ENCODE results near the gene MYLK4.
A peak's percentile ranks its signal among the peaks of the same experiment; 100 is the strongest.

MYLK4 gene

DNA sequence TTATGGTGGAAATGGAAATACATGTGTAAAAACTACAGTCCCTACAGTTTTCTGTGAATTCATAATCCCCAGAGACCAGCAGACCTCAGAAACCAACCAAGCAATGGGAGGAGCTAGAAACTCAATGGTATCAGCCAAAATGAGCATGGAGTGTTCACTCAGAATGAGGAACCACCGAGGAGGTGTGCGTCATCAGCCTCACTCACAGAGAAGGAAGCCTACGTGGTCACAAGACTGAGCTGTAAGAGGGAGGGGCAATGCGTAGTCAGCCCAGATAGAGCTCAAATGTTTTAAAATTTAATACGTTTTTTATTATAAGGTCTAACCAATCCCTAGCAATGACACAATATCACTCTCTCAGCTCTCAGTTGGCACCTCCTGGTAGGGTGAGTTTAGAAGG is 17.4 kb downstream of the MYLK4 start:
- no peak for DNase-seq (ENCODE audit: low spot score)

DNA sequence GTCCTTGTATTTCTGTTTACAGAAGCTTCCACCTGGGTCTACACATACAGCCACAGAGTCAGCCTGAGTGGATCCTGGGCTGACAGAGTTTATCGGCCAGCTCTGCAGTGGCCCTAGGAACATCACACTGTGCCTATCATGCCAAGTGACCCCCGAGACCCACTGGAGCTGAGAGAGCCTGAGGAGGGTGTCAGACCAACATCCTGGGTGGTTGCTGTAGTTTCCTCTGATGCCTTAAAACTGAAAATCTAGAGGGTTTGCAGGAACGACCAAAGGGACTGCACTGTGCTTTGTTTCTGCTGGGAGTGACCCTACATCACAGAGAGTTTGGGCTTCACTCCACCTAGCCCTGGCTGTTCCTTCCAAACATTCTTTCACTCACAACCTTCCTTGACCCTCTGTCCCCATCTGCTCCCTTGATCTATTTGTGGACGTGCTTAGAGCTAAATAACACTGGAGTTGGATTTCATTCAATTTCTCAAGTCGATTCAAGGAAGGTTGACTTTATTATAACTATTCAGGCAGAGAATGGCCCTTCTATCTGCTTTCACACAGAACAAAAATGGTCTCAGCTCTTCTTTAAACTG is 18.1 kb downstream of the MYLK4 start:
- no peak for DNase-seq (ENCODE audit: low spot score)

DNA sequence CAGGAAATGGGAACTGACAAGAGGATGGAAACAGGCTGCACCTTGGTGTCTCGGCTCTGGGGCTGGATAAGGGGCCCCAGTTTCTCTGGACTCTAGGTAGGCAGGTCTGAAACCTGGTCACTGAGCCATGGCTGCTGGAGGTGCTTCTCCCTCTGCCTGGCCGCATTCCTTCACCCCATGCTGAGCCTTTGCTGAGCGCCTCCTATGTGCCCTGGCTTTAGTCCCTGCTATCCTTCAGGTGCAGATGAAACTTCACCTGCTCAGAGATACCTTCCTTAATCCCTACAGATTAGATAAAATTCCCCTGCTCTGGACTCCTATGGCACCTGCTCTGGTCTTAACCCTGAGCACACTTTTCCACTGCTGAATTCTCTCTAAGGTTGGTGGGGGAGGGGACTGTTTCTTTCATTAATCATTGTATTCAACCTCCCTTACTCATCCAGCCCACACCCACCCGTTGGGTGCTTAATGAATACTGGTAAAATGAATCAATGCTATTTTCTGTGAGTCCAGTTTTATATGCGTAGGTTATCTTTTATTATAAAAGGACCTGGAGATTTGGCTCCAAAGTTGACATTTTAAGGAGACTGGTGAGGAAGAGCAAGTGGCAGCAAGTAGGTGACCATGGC is 19.3 kb downstream of the MYLK4 start:
- no peak for DNase-seq (ENCODE audit: low spot score)

DNA sequence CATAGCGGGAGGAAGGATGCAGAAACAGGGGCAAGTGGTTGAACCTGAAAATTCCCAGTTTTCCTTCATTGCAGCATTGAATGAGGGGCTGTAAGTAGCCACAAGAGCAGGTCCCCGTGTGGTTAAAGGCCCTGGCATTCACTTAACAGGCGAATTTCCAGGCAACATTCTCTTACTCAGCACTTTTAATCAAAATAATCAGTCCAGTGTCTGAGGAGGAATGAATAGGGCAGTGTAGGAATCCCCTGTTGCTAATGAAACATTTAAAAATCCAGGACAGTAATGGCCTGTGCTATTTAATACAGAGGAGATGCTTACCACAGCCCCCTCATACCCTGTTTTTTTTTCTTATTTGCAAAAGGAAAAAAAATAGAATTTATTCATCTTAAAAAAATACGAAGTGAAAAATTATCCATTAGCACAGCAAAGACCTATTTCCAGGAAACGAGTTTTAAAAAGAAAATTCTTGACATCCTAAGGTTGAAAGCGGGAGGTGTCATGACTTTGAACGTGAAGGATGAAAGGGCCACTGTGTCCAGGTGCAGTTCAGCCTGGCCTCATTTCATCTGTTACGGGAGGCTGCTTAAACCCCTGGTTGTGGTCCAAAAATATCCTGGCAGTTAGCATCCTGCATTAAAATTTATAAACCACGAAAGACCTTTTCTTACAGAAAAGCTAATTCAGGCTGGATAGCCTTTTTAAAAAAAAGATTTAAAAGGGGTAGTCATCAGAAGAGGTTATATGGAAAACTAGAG is 20.2 kb downstream of the MYLK4 start:
- no peak for DNase-seq (ENCODE audit: low spot score)

DNA sequence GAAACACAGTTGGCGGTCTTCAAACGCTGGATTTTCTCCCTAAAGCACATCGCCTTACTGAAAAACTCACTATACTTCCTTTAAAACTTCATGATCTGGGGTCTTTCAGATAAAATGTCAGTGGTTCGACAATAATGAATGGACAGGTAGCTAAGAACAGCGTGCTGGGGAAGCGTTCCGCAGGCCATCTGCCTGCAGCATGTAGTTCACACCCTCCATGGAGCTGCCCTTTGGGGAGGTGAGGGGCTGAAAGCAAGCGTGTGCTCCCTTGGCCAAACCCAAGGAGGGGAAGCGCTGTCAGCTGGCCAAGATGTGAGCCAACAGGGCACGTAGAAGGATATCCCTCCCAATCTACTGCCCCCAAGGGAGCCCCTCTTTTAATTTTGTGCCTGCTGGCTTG is 20.8 kb downstream of the MYLK4 start:
- no peak for DNase-seq (ENCODE audit: low spot score)

DNA sequence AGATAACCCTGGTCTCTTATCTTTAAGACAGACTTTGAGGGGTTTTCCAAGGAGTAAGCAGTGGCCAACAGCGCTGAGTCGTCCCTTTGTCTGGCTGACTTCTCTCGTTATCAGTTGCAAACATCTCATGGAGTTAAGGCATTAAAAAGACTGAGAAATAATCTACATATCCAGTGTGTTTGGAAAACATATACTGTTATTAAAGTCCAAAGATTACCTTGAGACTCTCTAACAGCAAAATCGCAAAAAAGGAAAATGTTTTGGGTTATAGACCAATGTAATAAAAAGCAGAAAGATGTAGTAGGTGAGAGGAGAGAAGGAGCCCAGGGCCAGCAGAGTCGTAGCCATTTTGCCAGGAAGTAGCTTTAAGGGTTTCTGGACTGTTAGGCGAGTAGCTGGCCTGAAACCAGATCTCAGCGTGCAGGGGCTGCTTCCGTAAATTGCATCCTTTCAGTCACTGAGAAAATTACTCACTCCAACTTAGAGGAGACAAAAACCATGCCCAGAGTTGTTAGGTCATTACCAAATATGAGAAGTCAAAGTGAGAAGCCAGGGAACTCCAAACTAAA is 24.6 kb downstream of the MYLK4 start:
- peak; percentile 43 for DNase-seq (ENCODE audit: low spot score)

DNA sequence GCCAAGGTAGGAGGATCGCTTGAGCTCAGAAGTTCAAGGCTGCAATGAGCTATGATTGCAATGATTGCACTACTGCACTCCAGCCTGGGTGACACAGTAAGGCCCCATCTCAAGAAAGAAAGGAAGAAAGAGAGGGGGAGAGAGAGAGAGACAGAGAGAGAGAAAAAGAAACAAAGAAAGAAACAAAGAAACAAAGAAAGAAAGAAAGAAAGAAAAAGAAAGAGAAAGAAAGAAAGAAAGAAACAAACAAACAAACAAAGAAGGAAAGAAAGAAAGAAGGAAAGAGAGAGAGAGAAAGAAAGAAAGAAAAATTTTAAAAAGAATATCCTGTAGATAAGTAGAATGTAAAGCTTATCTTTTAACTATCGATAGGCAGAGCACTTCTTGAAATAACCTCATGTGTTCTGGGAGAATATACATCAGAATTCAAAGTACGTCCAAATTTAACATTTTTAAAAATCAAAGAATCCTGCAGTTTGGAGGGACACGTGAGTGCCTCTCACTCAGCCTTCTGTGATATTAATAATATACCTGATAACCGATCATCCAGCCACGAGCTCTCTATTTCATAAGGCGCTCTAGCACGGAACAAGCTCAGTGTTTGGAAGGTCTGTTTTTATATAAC is 25.2 kb downstream of the MYLK4 start:
- no peak for DNase-seq (ENCODE audit: low spot score)

DNA sequence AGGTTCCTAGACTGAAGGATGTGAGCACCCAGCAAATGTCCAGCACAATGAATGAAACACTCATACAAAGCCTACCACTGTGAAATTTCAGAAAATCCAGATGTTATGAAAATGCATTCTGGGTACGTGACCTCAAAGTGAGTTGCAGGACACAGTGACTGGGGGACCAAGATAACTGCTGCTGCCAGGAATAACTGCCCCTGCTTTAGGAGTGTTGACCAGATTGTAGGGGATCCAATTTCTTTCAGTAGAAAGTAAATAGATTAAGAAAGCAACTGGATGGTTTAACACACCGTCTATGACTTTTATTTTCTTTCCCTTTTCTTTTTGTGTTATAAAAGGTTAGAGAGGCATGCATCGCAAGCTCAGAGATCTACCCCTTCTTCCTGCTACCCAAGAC is 29.5 kb downstream of the MYLK4 start:
- DNase-seq (ENCODE audit: low spot score) = no peak

DNA sequence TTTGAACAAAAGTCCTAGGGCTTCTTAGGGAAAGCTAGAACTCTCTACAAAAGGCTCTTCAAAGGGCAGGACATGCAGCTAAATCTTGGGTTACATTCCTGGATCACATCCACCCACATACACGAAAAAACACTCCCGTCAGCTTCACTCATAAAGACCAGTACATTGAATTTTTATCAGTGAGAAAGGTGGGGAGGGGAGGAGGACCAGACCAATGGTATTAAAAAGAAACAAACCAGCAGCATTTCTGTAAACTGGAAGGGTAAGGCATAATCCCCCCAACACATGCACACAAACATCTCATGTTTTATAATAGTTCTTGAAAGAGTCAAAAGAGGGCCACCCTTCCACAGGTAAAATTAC is 31.6 kb downstream of the MYLK4 start:
- DNase-seq (ENCODE audit: low spot score) = no peak

DNA sequence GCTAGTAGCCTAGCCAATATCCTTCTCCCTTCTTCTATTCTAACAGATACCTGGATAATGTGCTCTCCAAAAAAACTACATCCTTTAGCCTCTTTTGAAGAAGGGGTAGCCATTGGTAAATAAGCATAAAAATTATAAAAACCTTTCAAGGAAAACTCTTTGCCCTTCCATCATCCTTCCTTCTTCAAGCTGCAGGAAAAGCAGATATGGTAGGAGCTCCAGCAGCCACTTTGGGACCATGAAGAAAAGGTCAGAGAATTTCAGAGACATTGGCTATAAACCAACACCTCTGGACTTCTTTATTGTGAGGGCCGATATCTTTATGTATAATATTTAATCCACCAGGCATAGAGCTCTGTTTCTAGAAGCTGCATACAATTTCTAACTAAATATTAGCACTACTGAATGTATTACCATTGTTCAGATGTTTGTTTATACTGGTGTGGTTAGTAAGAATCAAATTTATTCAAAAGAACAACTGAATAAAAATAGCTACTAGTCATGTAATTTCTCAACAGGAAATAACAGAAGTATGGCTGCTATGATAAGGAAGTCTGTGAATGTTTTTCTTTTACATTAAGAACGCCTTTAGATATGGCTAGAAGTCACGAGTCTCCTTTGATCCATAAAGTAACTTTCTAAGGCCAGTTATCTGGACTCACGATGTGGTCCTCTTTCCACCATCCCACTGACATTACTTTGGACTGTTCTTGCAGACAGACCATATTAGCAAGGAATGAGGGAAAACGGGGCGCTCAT is 32.2 kb downstream of the MYLK4 start:
- DNase-seq (ENCODE audit: low spot score) = no peak

DNA sequence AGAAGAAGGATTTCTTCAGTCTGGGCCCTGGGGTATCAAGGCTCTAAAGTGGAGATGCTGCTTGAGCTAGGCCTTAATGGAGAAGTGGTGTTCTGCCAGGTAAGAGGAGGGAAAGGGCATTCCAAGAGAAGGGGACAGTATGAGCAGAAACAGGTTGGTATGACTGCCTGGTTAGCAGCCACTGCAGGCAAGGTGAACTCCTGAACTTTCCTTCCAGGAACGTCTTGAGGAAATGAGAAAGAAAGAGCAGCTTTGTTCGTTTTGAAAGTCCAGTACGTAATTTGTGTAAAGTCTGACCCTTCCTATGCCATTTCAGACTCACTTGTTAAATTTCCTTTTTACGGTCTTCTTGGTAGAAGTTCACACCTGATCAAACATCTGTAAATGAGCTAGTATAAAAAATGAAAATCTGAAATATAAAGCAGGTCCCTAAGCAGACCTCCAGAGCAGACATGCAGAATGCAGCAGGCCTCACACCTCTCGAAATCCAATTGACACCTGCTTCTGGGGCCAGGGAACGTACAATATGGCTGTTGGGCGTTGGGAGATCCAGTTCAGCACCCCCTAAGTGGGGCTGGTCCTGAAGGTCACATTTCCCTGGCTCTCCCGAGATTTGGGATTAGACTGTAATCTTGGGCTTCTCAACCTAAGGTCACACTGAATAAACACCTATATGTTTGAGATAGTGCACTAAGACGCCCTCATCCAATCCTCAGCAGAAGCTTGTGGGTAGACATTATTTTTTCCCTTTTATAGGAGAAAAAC is 33.6 kb downstream of the MYLK4 start:
- no peak for DNase-seq (ENCODE audit: low spot score)

DNA sequence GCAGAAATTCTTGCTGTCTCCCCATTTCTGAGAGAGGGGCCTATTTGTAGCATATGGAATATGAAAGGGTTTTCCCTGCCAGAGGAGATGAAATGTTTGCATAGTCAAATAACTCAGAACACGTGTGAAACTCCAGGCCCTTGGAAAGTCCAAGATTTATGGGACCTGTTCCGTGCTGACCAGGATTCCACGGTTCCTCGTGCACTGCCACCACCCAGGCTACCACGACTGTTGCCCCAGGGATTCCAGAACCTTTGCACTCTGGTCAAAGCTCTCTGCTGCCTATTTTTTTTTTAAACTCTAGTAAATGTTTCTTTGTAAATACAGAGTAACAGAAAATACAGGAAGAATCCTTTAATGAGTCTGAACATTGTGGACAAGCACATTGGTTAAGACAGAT is 35.0 kb downstream of the MYLK4 start:
- no peak for DNase-seq (ENCODE audit: low spot score)

DNA sequence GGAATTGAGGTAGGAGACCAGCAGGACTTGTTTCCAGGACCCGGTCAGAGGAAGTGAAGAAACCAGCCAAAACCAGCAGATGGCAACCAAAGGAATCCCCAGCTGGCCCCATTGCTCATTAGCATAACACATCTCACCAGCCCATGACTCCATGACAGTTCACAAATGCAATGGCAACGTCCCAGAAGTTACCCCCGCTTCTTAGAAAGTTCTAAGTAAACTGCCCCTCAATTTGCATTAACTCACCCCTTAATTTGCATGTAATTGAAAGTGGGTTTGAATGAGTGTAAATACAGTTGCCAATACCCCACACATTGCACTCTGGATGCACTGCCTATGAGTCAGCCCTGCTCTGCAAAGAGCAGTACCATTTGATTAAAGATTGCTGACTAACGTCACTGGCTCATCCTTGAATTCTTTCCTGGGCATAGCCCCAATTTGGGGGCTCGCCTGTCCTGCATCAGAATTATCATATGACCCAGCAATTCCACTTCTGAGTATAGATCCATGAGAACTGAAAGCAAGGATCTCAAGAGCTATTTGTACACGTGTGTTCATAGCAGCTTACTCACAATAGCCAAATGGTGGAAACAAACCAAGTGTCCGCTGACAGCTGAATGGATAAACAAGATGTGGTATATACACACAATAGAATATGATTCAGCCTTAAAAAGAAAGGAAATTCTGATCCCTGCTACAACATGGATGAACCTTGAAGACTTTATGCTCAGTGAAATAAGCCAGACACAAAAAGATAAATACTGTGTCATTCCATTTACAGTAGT is 36.4 kb downstream of the MYLK4 start:
- peak; percentile 72 for DNase-seq (ENCODE audit: low spot score)

DNA sequence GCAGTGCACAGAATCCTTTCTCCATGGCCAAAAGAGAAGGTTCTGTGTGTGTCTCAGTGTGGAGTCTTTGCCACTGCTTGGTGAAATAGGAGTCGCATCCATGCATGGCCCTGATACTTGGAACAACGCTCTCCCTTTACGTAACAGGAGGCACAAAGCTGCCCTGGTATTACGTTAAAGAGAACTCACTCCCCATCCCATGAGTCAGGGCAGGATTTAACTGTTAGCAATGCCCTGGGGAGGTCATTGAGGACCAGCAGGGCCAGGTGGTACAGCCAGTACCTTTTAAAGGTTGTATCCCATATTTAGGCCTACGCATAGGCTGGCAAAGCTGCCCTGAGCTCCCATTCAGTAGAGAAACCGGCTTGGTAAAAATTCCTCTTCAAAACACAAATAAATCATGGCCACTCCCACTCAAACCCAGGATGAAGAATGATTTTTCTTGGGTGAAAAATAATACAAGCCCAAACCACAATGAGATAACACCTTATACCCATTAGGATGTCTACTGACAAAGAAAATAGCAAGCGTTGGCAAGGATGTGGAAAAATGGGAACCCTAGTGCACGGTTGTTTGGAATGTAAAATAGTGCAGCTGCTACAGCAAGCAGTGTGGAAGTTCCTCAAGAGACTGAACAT is 37.1 kb downstream of the MYLK4 start:
- DNase-seq (ENCODE audit: low spot score) = no peak

DNA sequence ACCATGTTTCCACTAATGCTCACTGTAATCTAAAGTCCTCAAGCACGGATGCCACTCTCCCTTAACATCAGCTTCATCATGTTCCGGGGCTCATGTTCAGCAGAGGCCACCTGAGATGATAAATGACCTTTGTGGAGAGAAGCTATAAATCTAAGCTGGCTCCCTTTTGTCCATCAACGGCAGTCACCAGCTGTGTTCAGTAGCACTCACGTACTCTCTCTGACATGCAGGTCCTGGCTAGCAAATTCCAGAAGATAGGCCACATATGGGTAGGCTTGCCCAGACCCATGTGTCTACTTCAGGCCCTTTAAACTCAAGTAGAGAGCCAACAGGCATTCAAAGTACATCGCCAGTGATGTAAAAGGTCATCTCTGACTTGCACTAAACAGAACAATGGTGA is 38.6 kb downstream of the MYLK4 start:
- DNase-seq (ENCODE audit: low spot score) = no peak

DNA sequence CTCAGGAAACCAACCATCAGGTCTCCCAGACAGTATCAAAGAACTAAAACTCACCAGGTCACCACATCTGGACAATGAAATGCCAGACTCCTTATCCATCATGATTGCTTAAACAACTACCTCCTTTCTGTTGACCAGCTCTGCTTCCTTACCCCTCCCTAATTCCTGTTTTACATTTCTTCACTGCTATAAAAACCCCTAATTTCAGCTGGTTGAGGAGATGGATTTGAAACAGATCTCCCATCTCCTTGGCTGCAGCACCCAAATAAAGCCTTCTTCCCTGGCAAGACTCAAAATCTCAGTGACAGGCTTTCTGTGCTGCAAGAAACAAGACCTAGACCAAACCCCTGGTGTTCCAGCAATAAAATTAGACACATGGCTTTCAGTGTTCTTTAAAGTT is 40.3 kb downstream of the MYLK4 start:
- no peak for DNase-seq (ENCODE audit: low spot score)

DNA sequence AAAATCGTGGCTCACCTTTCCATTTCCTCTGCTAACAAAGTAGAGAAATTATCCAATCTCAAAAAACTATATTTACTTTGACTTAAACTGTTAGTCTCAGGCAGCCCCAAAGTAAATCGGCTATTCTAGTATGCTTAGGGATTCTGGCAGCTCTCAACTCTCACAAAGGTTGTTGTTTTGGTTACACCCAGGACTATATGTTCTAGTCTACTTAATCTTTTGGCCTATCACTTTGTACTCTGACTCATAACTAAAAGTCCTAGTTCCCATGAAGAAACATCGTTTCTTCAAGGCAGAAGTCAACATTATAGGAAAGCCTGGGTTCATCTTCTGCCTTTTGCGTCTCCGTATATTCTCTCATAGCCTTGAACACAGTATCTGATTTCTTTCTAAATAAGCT is 42.3 kb downstream of the MYLK4 start:
- no peak for DNase-seq (ENCODE audit: low spot score)

DNA sequence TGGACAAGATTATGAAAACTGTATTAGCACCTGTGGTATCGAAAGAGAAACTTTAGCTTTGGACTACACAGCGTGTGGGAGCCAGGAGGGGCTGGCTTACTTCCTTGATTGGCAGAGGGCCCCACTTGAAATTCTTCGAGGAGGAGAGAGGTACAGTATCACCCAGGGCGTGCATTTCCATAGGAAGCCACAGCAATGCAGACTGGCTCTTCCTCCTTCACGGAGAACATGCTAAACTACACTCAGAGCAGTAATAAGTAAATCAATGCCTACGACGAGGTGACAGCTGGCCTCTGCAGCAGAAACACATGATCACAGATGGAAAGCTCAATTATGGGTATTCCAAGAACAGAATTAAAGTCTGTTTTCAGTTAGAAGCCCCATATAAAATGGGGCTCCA is 44.2 kb downstream of the MYLK4 start:
- DNase-seq (ENCODE audit: low spot score) = no peak

DNA sequence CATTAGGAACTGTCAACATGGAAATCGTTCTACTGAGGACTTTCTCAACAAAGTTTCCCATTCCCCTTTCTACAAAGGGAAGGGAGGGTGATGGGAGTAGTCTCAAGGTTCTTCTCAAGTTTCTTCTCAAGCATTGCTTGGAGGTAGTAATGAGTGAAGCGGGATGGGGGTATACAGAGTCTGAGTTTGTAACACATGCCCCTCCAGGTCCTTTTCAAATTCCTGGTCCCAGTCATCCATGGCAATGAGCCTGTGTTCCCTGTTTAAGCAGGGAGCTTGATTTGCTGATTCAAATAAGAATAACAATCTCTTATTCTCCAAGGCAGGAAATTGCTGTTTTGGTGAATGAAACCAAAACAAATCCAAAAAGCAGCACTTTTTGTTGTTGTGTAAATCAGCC is 45.5 kb downstream of the MYLK4 start:
- DNase-seq (ENCODE audit: low spot score) = no peak

DNA sequence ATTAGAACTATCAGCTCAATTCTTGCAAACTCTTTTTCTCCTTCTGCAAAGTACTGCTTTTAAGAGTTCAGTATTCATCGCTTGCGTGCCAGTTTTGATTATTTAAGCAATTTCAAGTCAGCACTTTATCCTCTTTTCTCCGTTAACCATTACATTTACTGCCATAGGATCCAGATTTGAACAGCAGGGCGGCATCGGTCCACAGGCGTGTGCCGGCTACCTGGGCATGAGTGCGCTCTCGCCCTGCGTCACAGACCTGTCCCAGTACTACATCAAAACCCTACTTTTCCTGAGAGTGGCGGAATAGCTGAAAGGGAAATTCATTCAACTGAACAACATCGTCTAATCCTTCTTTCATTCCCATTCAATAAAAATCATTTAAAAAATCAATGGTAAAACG is 53.4 kb downstream of the MYLK4 start:
- DNase-seq (ENCODE audit: low spot score) = no peak
